ENCODE data around the gene OTULIN.

The OTULIN gene

GRCh38 chr5:14699159-14699558, 34.6 kb downstream of the OTULIN start:
- no peak for DNase-seq

GRCh38 chr5:14699807-14700400, 35.4 kb downstream of the OTULIN start:
- DNase-seq: no peak

GRCh38 chr5:14700478-14701436, 36.2 kb downstream of the OTULIN start:
- DNase-seq: no peak

- no peak for DNase-seq
Measured at GRCh38 chr5:14701556-14701955, 37.0 kb downstream of the OTULIN start.

- no peak for DNase-seq
Measured at GRCh38 chr5:14702238-14702839, 37.8 kb downstream of the OTULIN start.

GRCh38 chr5:14705556-14705955, 41.0 kb downstream of the OTULIN start:
- no peak for DNase-seq

GRCh38 chr5:14706615-14707021, 42.1 kb downstream of the OTULIN start:
- DNase-seq: no peak

GRCh38 chr5:14707811-14708390, 43.4 kb downstream of the OTULIN start:
- no peak for DNase-seq

GRCh38 chr5:14708551-14708950, 44.0 kb downstream of the OTULIN start:
- no peak for DNase-seq

- DNase-seq: no peak
Measured at GRCh38 chr5:14710313-14710994, 45.9 kb downstream of the OTULIN start.

- DNase-seq: no peak
Measured at GRCh38 chr5:14712131-14712530, 47.6 kb downstream of the OTULIN start.

GRCh38 chr5:14712666-14713065, 48.1 kb downstream of the OTULIN start:
- no peak for DNase-seq

- no peak for DNase-seq
Measured at GRCh38 chr5:14713476-14714390, 49.2 kb downstream of the OTULIN start.

GRCh38 chr5:14714706-14715105, 50.2 kb downstream of the OTULIN start:
- DNase-seq: no peak

- DNase-seq: no peak
Measured at GRCh38 chr5:14715481-14715880, 51.0 kb downstream of the OTULIN start.

GRCh38 chr5:14716755-14717752, 52.5 kb downstream of the OTULIN start:
- no peak for DNase-seq

GRCh38 chr5:14718778-14719177, 54.3 kb downstream of the OTULIN start:
- no peak for DNase-seq

- no peak for DNase-seq
Measured at GRCh38 chr5:14720236-14720923, 55.9 kb downstream of the OTULIN start.

- DNase-seq: no peak
Measured at GRCh38 chr5:14721990-14722656, 57.6 kb downstream of the OTULIN start.
